Measurements from ENCODE around the gene HPSE2. TPM values are rescaled to one million over a fixed set of nuclear protein-coding genes. Genes with fewer than 3 reads are reported as not detected.
"Not testable (repeated sequence)": the region's sequence is repeated elsewhere in the genome, so short reads cannot be mapped to it uniquely, and the experiment has no call there.

HPSE2 gene
- total RNA-seq, 1 experiment from 2014 or later = not detected

DNA sequence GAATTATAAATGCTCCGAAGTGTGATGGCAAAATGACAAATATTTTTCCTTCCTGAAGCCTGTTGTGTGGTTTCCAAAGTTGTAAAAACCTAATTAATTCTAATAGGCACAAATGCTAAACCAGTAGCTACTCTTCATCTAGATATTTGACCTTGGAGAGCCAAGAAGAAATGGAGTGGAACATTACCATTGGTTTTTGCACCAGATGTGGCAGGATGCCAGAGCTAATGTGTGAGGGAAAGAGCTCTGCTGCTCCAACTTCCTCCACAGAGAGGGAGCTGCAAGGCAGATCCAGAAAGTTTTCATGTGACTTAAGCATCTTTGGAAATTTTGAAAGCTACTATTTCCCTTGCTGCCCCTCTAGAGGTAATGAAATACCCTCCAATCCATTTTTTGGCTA, 723.8 kb downstream of the HPSE2 start:
- no peak for DNase-seq (ENCODE audit: low read depth)

DNA sequence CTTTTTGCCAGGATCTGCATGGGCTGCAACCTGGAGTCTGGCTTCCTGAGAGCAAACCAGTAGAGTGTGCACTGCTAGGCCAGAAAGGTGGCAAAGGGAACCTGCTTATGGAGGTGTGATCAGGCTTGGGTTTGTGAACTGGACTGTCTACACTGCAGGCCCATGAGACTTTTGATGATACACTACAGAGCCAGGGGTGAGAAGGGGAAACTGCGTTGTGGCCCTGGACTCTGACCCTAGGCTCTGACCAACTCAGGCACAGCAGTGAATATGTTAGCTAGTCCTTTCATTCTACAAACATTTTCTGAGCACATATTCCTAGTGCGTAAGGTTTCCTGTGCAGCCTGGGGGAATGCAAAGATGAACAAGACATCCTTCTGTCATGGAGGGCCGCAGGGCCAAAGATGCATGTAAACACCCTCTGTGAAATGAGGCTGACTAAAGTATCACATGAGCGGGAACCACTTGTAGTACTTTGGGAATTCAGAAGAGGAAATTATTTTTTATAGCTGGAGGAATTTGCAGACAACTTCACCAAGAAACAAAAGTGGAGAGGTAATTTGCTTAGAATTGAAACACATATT, 725.1 kb downstream of the HPSE2 start:
- no peak for DNase-seq (ENCODE audit: low read depth)

DNA sequence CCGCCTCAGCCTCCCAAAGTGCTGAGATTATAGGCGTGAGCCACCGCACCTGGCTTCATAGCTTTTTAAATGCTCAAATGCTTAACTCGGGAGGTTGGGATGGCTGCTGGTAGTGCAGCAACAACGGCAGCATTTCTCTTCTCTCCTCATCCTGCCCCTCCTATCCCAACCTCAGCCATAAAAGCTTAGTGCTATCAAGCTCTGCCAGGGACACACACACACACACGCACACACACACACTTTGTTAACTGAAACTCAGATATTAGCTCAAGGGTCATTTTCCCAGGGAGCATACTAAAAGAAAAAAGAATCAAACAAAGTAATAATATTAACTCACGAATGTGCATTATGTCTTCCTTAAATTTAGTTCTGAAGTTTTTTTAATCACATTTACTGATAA, 725.9 kb downstream of the HPSE2 start:
- DNase-seq (ENCODE audit: low read depth) = no peak

DNA sequence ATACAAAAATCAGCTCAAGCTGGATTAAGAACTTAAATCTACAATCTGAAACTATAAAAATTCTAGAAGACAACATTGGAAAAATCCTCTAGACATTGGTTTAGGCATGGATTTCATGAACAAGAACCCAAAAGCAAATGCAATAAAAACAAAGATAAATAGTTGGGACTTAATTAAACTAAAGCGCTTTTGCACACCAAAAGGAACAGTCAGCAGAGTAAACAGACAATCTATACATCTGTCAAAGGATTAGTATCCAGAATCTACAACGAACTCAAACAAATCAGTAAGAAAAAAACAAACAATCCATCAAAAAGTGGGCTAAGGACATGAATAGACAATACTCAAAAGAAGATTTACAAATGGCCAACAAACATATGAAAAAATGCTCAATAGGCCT, 733.1 kb downstream of the HPSE2 start:
- not testable (repeated sequence) for DNase-seq (ENCODE audit: low read depth)

DNA sequence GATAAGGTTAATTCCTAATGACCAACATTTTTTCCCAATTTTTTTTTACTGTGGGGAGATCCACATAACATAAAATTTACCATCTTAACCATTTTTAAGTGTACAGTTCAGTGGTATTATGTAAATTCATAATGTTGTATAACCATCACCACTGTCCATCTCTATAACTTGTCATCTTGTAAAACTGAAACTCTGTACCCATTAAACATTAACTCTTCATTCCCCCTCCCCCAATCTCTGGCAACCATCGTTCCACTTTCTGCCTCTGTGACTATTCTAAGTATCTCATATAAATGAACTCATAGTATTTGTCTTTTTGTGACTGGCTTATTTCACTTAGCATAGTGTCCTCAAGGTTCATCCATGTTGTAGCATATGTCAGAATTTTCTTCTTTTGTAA, 742.9 kb downstream of the HPSE2 start:
- DNase-seq (ENCODE audit: low read depth) = no peak

DNA sequence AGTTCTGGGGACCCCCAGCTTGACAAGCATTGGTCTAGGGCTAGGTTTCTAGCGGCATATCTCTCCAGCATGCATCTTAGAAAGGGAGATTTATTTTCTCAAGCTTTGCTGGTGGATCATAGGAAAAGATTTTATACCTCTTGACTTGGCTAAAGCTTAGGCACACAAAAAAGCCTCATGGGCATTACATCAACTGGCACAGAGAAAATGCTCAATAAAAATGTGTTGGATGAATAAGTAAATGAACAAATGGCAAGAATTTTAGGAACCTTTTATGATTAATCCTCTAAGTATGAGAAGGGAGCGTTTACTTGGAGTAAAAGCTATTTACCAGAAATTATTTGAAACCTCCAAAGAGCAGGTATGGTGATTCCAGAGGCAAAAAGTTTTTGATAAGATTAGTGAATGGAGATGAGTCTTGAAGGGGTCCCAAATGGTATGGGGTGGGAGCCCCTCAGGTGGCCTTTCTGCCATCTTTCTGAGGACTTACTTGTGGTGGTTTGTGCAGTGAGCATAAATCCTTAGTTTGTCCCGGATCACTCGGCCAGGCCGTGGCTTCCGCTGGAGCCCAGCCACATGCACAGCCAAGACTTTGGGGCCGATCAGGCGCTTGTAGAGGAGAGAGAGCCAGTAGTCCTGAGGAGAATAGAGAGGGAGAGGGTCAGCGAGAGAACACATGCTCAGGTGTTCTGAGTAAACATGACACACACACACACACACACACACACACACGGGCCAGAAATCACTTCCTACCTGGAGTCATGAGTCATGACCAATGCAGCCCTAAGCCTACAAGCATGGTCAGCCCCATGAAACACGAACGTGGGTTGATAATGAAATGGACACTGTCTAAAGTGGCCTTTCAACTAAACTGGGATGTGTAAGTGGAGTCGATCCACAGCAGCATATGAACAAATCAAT, 745.8 kb downstream of the HPSE2 start:
- DNase-seq (ENCODE audit: low read depth) = no peak

DNA sequence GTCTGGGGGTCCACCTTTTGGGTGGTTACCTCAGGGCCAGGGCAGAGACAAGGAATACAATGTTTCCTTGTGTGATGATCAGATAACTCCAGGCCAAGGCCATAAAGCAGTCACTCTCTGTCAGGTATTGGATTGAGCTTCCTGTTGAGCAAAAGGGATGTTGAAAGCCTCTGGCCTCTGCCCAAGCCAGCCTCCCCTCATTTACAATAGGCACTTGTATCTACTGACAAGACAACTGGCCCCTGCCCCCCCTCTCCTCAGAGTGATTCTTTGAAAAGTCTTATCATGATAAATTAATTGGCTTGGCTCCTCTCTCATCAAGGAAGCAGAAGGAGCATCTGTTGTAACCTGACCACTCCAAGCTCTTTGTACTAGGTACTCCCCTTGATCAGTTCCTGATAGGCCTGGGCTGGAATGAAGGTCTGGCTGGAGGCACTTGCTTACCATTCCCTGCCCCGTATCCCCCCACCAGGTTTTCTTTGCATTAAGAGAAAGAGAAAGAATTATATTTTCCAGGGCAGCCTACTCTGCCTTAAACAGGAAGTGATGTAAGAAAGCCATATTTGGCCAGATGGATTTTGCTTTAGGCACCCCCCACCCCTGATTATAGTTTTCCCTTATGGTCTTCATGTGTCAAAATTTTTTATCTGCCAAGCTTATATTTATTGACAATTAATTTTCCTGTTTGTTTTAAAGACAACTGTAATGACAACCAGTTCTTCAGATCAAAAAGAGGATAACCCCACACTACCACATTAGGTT, 746.8 kb downstream of the HPSE2 start:
- DNase-seq (ENCODE audit: low read depth) = no peak

DNA sequence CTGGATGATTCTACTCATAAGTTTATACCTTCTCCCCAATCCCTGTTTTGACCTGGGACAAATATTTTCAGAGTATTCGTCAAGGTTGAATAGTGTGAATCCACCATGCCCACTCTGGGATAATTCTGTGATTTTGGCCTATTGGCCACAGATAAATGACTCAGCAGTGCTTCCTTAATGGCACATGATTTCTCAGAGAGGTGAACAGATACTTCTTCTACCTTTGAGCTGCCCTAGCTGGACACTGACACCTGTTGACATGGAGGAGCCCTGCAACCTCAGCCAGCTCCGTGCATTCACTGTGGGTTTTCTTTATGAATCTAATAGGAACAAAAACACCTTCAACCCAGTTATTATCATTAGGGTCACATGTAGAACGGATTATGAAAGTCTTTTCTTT, 748.0 kb downstream of the HPSE2 start:
- DNase-seq (ENCODE audit: low read depth) = no peak

DNA sequence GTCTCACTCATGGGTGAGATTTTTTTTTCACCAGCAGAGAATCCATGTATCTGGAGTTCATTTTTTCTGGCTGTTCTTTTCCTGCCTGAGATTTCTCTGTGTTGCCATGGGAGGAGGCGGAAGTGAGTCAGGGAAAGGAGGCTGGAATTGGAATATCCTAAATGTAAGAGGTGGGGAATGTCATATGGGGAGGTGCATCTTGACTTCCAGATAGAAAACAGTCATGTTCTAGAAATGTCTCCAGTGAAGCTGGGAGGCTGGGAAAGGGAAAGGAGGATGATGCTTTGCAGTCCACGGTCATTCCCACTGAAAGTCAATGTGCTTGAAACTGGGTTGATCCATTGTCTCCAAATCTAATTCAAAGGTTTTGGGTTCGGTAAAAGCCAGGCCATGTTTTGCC, 749.2 kb downstream of the HPSE2 start:
- peak; percentile 35 for DNase-seq (ENCODE audit: low read depth)

DNA sequence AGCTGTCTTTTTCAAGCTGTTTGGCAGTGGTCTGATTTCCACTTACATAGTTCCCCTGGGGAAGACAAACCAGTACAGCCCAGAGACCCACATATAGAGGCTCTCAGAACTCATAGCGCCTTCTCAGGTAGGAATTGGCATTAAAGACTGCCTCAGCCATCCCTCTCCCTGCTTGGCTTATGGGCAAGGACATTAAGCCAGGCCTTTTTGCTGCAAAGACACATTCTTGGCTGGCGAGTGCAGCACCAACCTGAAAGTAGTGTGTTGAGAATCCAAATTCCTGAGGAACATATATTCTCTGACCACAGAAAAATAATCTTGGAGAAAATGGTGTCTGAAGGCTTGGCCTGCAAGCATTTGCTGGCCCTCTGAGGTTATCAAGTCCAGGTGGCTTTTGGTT, 749.7 kb downstream of the HPSE2 start:
- DNase-seq (ENCODE audit: low read depth) = no peak

DNA sequence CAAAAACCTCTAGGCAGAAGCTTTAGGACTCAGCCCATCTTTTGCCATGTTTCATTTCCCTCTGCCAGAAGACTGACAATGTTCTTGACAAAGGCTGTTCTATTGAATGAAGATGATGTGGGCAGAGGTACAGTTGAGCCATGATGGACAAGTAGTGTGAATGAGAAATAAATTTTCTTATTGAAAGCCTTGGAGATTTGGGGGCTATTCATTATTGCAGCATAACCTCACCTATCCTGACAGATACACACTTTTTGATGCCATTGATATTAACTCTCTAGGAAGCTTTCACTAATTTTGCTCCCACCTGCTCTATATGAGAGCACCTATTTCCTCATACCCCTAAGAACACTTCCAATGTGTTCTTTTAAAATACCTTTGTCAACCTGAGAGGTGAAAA, 752.0 kb downstream of the HPSE2 start:
- DNase-seq (ENCODE audit: low read depth) = no peak

DNA sequence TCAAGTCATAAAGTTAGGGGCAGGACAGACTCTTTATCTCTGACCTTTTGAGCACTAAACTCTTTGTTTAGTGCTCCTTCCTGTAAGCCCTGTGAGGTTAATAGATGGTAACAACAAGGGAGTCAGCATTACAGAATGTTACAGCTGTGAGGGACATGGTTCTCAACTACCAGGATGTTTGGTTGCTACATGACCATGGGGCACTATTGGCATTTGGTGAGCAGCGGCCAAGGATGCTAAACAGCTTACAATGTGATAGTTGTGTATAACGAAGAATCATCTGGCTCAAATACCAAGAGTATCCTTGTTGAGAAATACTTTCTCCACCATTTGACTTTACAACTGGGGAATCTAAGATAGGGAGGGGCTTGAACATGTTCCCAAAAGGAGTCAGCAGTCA, 753.6 kb downstream of the HPSE2 start:
- no peak for DNase-seq (ENCODE audit: low read depth)

DNA sequence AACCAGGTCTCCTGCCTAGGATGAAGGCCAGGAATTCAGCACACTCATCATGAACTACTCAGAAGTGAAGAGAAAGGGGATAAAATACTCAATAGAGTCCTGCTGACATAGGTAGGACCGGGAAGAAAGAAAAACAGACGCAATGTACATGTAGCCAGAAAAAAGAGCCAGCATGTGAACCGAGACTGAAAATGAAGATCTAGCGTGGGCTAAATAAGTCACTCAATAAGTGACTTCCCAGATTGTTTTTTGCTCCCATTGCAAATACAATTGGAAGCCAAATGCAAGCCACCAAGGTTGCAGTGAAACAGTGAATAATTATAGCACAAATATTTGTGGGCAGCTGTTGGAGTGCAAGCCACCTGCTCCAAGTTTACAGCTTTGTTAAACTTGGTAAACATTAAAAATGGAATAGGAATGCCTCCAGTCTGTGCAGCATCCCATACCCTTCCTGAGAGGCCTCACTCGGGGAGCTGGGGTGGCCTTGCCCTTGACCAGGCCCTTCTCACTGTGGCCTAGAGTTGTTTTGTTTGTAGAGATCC, 754.2 kb downstream of the HPSE2 start:
- DNase-seq (ENCODE audit: low read depth) = no peak

DNA sequence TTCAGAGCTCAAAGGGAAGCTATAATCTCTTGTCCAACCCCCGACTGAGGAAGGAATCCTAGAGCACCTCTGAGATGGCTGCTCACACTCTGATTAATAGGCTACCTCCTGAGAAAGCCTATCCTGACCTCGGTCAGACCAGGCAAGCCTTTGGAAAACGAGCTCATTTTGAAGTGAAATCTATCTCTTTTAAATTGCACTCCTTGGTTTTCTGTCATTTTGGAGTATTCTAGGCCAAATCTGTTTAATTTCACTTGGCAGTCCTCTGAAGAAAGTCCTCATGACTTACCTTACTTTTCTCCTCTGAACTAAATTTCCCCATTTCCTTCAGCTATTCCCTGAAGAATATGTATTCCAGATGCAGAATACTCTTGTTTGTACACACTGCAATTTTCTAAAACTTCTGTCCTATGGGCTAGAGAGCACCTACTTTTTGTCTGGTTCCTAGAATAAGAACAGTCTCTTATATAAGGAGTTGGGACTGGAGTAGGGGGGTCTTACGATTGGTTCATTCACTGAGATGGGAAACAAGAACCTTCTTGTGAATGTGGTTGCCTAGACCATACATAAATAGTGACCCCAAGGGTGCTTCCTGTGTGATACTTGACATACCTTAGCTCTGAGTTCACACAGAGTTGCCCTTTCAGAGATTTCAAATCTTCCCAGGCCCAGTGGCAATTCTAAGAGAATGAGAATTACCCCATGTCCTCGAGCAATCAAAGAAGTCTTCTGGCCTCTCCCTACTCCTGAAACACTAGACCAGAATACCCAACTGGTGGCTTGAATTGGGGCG, 757.0 kb downstream of the HPSE2 start:
- DNase-seq (ENCODE audit: low read depth) = no peak

DNA sequence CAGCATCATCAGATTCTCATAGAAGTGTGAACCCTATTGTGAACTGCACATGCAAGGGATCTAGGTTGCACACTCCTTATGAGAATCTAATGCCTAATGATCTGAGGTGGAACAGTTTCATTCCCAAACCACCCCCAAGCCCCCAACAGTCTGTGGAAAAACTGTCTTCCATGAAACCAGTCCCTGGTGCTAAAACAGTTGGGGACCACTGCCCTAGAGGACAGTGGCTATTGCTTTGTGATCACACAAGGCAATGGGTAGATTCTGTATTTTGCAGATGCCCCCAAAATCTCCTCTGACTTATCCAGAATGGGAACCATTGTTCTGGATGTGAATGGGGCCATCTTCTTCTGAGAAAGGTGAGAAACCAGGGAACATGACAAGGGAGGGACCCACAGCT, 757.8 kb downstream of the HPSE2 start:
- DNase-seq (ENCODE audit: low read depth) = no peak

DNA sequence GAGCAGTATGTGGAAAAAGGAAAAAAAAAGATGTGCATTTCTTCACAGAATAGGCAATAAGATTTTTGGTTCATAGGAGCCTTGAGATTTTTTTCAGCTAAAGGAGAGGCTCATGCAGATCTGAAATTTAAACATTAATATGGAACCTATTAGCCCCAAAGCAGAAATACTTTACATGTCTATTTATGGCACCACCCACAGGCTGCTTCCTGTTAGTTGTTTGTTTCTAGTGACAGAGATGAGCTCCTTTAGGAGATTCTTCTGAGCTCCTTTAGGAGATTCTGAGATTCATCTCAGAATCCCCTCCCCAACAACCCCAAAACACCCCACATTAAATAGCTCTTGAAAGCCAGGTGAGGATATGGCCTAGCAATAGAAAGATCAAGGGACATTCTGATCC, 761.0 kb downstream of the HPSE2 start:
- DNase-seq (ENCODE audit: low read depth) = no peak

DNA sequence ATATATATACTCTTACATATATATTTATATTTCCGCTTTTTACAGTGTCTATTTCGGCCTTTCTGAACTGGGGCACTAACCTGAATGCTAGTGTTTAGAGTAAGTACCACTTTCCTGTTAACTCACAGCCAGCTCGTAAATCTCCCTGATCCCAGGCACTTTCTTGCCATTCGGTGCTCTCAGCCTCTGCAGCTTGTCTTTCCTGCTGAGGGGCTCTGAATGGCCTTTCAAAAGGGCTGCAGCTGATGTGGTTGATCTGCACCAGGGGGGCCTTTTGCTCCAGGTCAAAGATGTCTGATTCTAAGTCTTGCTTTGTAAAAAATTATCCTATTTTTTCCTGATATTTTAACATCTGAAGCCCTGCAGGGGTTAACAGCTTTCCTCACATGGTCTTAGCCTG, 763.5 kb downstream of the HPSE2 start:
- no peak for DNase-seq (ENCODE audit: low read depth)

DNA sequence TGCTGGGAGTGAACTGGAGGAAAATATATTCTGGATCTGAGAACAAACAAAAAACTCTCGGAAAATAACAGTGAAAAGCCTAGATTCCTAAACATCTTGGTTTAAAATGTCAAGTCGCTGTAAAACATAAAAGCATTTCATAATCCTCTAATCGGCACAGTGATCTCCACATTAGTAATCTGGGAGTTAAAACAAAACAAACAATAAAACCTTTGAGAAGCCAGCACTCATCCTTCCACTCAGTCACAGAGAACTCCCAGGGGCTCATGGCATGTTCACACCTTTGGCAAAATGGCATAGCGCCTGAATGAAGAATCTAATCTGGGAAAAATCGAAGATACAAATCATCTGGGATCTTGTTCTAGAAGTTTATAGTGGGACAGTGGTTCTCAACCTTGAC, 764.8 kb downstream of the HPSE2 start:
- DNase-seq (ENCODE audit: low read depth) = no peak

DNA sequence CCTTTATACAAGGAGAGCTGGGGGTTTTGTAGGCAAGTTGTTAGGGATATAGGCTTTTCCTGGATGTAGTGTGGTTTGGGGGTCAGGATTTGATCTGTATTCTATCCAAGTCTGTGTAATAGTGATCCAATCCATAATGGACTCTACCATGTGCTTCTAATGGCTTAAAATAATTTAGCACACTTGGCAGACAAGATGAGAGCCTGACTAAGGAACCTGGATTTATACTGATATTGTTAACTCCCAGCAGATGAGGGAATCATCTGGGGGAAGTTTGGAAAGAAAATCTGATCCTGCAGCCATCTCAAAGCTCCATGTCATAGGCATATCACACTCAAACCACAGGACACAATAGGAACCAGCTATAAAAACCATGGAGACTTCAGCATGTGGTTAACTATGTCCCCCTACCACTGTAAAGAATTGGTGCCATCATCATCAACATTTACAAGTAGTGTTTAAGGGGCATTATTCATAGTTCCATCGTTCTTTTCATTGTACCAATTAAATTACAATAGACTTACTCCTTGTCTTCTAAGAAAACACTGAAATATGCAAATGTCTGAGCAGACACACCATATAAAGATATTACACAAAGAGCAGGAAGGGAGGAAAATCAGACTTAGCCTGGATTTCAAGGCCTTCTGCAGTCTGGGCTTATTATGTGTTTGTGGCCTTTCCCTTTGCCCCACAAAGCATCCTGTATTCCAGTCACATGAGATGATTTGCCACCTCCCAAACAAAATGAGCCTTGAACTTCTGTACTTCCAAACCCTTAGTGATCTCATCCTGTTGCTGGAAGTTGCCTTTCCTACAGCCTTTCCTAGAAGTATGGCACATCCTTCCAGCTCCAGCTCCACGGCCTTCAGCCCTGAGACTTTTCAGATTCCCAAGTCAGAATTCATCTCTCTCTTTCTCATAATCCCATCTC, 766.4 kb downstream of the HPSE2 start:
- DNase-seq (ENCODE audit: low read depth) = no peak
